MCF 10A (cell line): ENCODE results near the gene ETV5. TPM values are rescaled to one million over a fixed set of nuclear protein-coding genes. Genes with fewer than 3 reads are reported as not detected.

ENCODE experiments used
- BruUV-seq: library from RNA; stranded (reverse); fragments of 400-500 nt; replicated peaks from 2 replicates; lab custom pipeline; 2021; lab: Mats Ljungman, UMichigan
- CTCF ChIA-PET: fragments of 300-600 bp; sonication (Branson Sonifier 250); formaldehyde crosslinking; extraction: SDS; loops from one replicate; lab custom pipeline; 2021; ENCODE audit warnings: antibody characterized with exemption, inconsistent platforms; lab: Yijun Ruan, JAX
- POLR2A ChIA-PET: fragments of 300-600, 350-650 bp; sonication (Branson Sonifier 250); formaldehyde crosslinking; extraction: SDS; loops from one replicate; lab custom pipeline; 2020; ENCODE audit warnings: antibody characterized with exemption, inconsistent platforms; lab: Yijun Ruan, JAX
- DNase-seq: peaks from one replicate; pipeline ENCODE4 v3.0.0-alpha.2; 2018; ENCODE audit not compliant: unreplicated experiment
- H3K27ac Mint-ChIP-seq: one replicate; pipeline ENCODE4 v1.8.0; 2022; ENCODE audit warnings: mild to moderate bottlenecking, low read depth, mixed read lengths; ENCODE audit not compliant: unreplicated experiment
- H3K27me3 Mint-ChIP-seq: one replicate; pipeline ENCODE4 v1.8.0; 2022; ENCODE audit warnings: mixed read lengths; ENCODE audit not compliant: insufficient read depth, unreplicated experiment
- H3K36me3 Mint-ChIP-seq: one replicate; pipeline ENCODE4 v1.8.0; 2022; ENCODE audit warnings: mild to moderate bottlenecking, moderate library complexity, mixed read lengths; ENCODE audit not compliant: insufficient read depth, unreplicated experiment
- H3K4me1 Mint-ChIP-seq: one replicate; pipeline ENCODE4 v1.8.0; 2022; ENCODE audit warnings: mixed read lengths; ENCODE audit not compliant: insufficient read depth, unreplicated experiment
- H3K4me3 Mint-ChIP-seq: one replicate; pipeline ENCODE4 v1.8.0; 2022; ENCODE audit warnings: mild to moderate bottlenecking, moderate library complexity, mixed read lengths; ENCODE audit not compliant: unreplicated experiment
- H3K9me3 Mint-ChIP-seq: one replicate; pipeline ENCODE4 v1.8.0; 2022; ENCODE audit warnings: mixed read lengths; ENCODE audit not compliant: unreplicated experiment
- CTCF ChIP-seq: fragments of 200-600 bp; IDR thresholded peaks from one replicate; pipeline ENCODE4 v1.8.0; 2022; ENCODE audit warnings: antibody characterized with exemption, mild to moderate bottlenecking; ENCODE audit not compliant: unreplicated experiment
- intact Hi-C: fragments of 100-400 bp; cut with micrococcal nuclease; formaldehyde crosslinking; loops from 2 replicates; pipeline ENCODE4 v1.14.1; 2022
- total RNA-seq: library from RNA; stranded (reverse); gene quantifications from 2 replicates; pipeline ENCODE4 v1.2.3, GENCODE V29; 2022

Gene ETV5
- total RNA-seq, 1 experiment from 2014 or later: 93.0 TPM

GRCh38 chr3:186138272-186138981 is 29.5 kb upstream of the ETV5 start:
- intact Hi-C loops: no loop called here
- no TSS peak for BruUV-seq
- Mint-ChIP-seq H3K27me3 (peaks cover 19% of the 10 kb centered on the region), H3K4me3 (no peak overlapping the region), H3K9me3 (no peaks in the 10 kb centered on the region), H3K36me3 (no peaks in the 10 kb centered on the region), H3K27ac (no peak overlapping the region), H3K4me1 (no peaks in the 10 kb centered on the region)
- DNase-seq: no peak
- ChIA-PET POLR2A (interaction anchor here (0.6 kb wide), 1 partner anchor 87 kb away, joined by 3 read pairs; no protein-coding TSS in a partner anchor), CTCF (interaction anchor here (0.6 to 0.8 kb wide), 2 partner anchors 33 to 401 kb away, joined by 3 read pairs; no protein-coding TSS in a partner anchor)
- no peak for TF ChIP-seq CTCF

GRCh38 chr3:186137051-186137685 is 28.3 kb upstream of the ETV5 start:
- no peak for DNase-seq
- intact Hi-C loops: no loop called here
- no peak overlapping the region for H3K4me3 Mint-ChIP-seq
- no peaks in the 10 kb centered on the region for H3K9me3 Mint-ChIP-seq
- no peak overlapping the region for H3K27ac Mint-ChIP-seq
- POLR2A ChIA-PET: no interaction called here
- H3K36me3 Mint-ChIP-seq: no peaks in the 10 kb centered on the region
- BruUV-seq: no TSS peak
- TF ChIP-seq CTCF: no peak
- CTCF ChIA-PET: interaction anchor here (0.8 kb wide), 1 partner anchor 403 kb away, joined by 3 read pairs; no protein-coding TSS in a partner anchor
- H3K27me3 Mint-ChIP-seq: peaks cover 7% of the 10 kb centered on the region
- no peaks in the 10 kb centered on the region for H3K4me1 Mint-ChIP-seq

- BruUV-seq: no TSS peak
- Mint-ChIP-seq H3K27me3 (peaks cover 14% of the 10 kb centered on the region), H3K27ac (no peak overlapping the region), H3K4me1 (no peaks in the 10 kb centered on the region), H3K4me3 (no peak overlapping the region), H3K9me3 (no peaks in the 10 kb centered on the region), H3K36me3 (no peaks in the 10 kb centered on the region)
- no peak for DNase-seq
- ChIA-PET CTCF (interaction anchor here (0.7 to 2.2 kb wide), 2 partner anchors 75 to 125 kb away, joined by 3 to 5 read pairs; no protein-coding TSS in a partner anchor), POLR2A (interaction anchor here (1.0 to 1.3 kb wide), 2 partner anchors 8 to 25 kb away, joined by 3 to 5 read pairs; no protein-coding TSS in a partner anchor)
- intact Hi-C loops: no loop called here
- TF ChIP-seq CTCF: no peak
Measured at GRCh38 chr3:186133980-186134379, 25.1 kb upstream of the ETV5 start.

- Mint-ChIP-seq H3K4me3 (no peak overlapping the region), H3K27me3 (peaks cover 14% of the 10 kb centered on the region), H3K36me3 (no peaks in the 10 kb centered on the region), H3K27ac (no peak overlapping the region), H3K4me1 (no peaks in the 10 kb centered on the region), H3K9me3 (no peaks in the 10 kb centered on the region)
- DNase-seq: no peak
- BruUV-seq: no TSS peak
- no peak for TF ChIP-seq CTCF
- intact Hi-C loops: no loop called here
- ChIA-PET POLR2A (interaction anchor here (0.6 kb wide), 1 partner anchor 872 kb away, joined by 3 read pairs; no protein-coding TSS in a partner anchor), CTCF (interaction anchor here (0.9 to 2.2 kb wide), 2 partner anchors 127 to 189 kb away, joined by 3 to 5 read pairs; no protein-coding TSS in a partner anchor)
Measured at GRCh38 chr3:186132487-186132886, 23.6 kb upstream of the ETV5 start.
